ENCODE measurements around the gene YLPM1.
A peak's percentile ranks its signal among the peaks of the same experiment; 100 is the strongest.

YLPM1 gene

DNA sequence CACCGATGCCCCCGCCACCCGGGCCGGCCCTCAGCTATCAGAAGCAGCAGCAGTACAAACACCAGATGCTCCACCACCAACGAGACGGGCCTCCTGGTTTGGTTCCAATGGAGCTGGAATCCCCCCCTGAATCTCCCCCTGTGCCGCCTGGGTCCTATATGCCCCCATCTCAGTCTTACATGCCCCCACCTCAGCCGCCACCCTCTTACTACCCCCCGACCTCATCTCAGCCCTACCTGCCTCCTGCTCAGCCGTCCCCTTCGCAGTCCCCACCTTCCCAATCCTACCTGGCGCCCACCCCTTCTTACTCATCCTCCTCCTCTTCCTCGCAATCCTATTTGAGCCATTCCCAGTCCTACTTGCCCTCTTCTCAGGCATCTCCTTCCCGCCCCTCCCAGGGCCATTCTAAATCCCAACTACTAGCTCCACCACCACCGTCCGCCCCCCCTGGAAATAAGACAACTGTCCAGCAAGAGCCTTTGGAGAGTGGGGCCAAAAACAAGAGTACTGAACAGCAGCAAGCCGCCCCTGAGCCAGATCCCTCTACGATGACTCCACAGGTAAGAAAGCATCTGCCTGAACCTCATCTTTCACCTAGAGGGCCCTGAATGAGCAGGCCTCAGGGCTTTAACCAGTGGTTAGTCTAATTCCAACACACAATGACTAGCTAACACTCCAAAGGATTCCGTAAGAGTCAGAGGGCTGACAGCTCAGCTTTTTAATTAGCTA is 851 bp downstream of the YLPM1 start:
- H3K4me3 ChIP-seq (ENCODE audit: low read length), result peak overlapping the region; percentile 80
- DNase-seq (ENCODE audit: low read depth), result peak; percentile 70
- TF ChIP-seq, protein P1, sequence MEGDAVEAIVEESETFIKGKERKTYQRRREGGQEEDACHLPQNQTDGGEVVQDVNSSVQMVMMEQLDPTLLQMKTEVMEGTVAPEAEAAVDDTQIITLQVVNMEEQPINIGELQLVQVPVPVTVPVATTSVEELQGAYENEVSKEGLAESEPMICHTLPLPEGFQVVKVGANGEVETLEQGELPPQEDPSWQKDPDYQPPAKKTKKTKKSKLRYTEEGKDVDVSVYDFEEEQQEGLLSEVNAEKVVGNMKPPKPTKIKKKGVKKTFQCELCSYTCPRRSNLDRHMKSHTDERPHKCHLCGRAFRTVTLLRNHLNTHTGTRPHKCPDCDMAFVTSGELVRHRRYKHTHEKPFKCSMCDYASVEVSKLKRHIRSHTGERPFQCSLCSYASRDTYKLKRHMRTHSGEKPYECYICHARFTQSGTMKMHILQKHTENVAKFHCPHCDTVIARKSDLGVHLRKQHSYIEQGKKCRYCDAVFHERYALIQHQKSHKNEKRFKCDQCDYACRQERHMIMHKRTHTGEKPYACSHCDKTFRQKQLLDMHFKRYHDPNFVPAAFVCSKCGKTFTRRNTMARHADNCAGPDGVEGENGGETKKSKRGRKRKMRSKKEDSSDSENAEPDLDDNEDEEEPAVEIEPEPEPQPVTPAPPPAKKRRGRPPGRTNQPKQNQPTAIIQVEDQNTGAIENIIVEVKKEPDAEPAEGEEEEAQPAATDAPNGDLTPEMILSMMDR (IDR thresholded peaks at IDR 0.05; ENCODE audit: insufficient read depth, low read depth, low read length, missing control alignments), result no peak

DNA sequence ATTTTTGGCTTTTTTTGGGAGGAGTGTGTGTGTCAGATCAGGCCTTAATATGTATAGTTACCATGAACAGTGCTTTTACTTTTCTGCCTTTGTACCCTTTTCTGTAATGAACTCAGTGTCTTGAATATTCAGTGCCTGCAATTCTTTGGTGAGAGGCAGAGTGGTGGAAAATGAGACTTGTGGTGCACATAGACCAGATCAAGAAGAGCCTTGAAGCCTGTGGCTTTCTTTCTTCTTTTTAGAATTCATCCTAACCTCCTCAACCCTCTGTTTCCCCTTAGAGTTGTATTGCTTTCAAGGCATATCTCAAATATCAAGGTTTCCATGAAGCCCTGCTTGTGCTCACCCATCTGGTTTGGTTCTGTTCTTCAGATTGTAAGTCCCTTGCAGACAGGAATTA is 2.6 kb downstream of the YLPM1 start:
- peak overlapping the region; percentile 80 for H3K4me3 ChIP-seq (ENCODE audit: low read length)
- TF ChIP-seq, protein P1 (IDR thresholded peaks at IDR 0.05; ENCODE audit: insufficient read depth, low read depth, low read length, missing control alignments), result no peak
- no peak for DNase-seq (ENCODE audit: low read depth)

GRCh38 chr14:74771399-74771798 is 8.3 kb downstream of the YLPM1 start:
- TF ChIP-seq, protein P1 (IDR thresholded peaks at IDR 0.05; ENCODE audit: insufficient read depth, low read depth, low read length, missing control alignments), result no peak
- DNase-seq (ENCODE audit: low read depth), result no peak
- no peak overlapping the region for H3K4me3 ChIP-seq (ENCODE audit: low read length)

DNA sequence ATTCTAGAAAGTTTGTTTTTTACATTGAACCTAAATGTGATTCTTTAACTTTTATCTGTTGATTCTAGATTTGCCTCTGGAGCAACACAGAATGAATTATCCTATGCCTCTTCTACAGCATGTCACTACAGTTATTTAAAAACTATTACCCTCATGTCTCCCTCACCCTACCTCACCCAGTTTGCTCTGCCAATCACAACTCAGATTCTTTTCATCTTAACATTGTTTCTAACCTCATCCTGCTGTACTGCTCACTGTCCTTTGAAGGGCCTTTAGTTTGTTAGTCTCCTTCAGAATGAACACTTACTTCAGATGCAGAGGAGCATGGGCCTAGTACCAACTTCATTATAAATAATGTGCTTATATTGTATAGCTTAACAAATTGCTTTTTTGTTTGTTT is 21.5 kb downstream of the YLPM1 start:
- DNase-seq (ENCODE audit: low read depth), result no peak
- TF ChIP-seq, protein P1 (IDR thresholded peaks at IDR 0.05; ENCODE audit: insufficient read depth, low read depth, low read length, missing control alignments), result no peak
- no peak overlapping the region for H3K4me3 ChIP-seq (ENCODE audit: low read length)

- TF ChIP-seq, protein P1 (IDR thresholded peaks at IDR 0.05; ENCODE audit: insufficient read depth, low read depth, low read length, missing control alignments), result no peak
- no peak for DNase-seq (ENCODE audit: low read depth)
- H3K4me3 ChIP-seq (ENCODE audit: low read length), result no peak overlapping the region
Observed at GRCh38 chr14:74785056-74785613, 22.0 kb downstream of the YLPM1 start.

- DNase-seq (ENCODE audit: low read depth), result no peak
Observed at GRCh38 chr14:74786796-74787315, 23.7 kb downstream of the YLPM1 start.

More at GRCh38 chr14:74786796-74787315, 23.7 kb downstream of the YLPM1 start:
- H3K4me3 ChIP-seq (ENCODE audit: low read length), result no peak overlapping the region
- TF ChIP-seq, protein P1 (IDR thresholded peaks at IDR 0.05; ENCODE audit: insufficient read depth, low read depth, low read length, missing control alignments), result no peak

All from epithelial cell of esophagus (primary cell).